ENCODE data around the gene FAM3C. TPM values are rescaled to one million over a fixed set of nuclear protein-coding genes. Genes with fewer than 3 reads are reported as not detected.
"Not testable (repeated sequence)": the region's sequence is repeated elsewhere in the genome, so short reads cannot be mapped to it uniquely, and the experiment has no call there.

FAM3C gene
- total RNA-seq, 5 donors from 2014 or later (not counting 1 experiment from before 2014, with no cell fraction given), result 8.8 to 21.8 (median 14.9) TPM

DNA sequence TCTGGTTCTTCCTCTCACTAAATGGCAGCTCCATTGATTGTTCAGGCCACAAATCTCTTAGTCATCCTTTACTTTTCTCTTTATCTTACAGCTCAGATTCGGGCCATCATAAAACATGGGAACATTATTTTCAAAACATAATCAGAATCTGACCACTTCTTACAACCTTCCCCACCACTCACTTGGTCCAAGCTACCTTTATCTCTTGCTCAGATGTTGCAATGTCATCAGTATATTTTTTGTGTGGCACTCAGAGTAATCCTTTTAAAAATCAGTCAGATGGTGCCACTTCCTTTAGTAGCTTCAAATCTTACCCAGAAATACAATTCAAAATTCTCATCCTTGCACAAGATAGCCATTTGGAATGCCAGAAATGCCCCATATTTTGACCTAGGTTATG is 34.5 kb upstream of the FAM3C start:
- WGBS (ENCODE audit: insufficient coverage), result 88% methylated on average over 1 of the region's 1 CpG
- Mint-ChIP-seq H3K27me3 (peaks cover 0 to 7% of the 10 kb centered on the region in 2 donors), H3K36me3 (no peaks in the 10 kb centered on the region), H3K4me1 (peaks cover 0 to 6% (median 5%) of the 10 kb centered on the region in 3 donors), H3K9me3 (no peaks in the 10 kb centered on the region), H3K4me3 (no peak overlapping the region), H3K27ac (no peak overlapping the region)
- Histone ChIP-seq H3K27me3 (replicated peaks in 1 of 2; ENCODE audit: control insufficient read depth in 2 of 2, extremely low read depth in 1 of 2, insufficient read depth in 2 of 2, low read length in 1 of 2) (no peaks in the 10 kb centered on the region), H3K36me3 (ENCODE audit: control insufficient read depth in 2 of 2, extremely low read depth in 1 of 2, insufficient read depth in 1 of 2, low read length in 1 of 2) (no peaks in the 10 kb centered on the region), H3K4me3 (ENCODE audit: control insufficient read depth in 1 of 2, extremely low read depth in 1 of 2, low read length in 1 of 2) (no peak overlapping the region), H3K4me1 (ENCODE audit: control insufficient read depth in 1 of 2, extremely low read depth in 1 of 2, insufficient read depth in 2 of 2, low read length in 2 of 2) (no peaks in the 10 kb centered on the region), H3K27ac (ENCODE audit: low read length) (no peak overlapping the region), H3K9me3 (no peaks in the 10 kb centered on the region)
- ChIA-PET POLR2A (no interaction called here), CTCF (interaction anchor here in 1 of 2 donors (0.8 to 1.0 kb wide), 2 partner anchors 9 to 59 kb away, joined by 3 read pairs; no protein-coding TSS in a partner anchor)
- ATAC-seq (replicated peaks in 1 of 4) (no peak), DNase-seq (no peak)

DNA sequence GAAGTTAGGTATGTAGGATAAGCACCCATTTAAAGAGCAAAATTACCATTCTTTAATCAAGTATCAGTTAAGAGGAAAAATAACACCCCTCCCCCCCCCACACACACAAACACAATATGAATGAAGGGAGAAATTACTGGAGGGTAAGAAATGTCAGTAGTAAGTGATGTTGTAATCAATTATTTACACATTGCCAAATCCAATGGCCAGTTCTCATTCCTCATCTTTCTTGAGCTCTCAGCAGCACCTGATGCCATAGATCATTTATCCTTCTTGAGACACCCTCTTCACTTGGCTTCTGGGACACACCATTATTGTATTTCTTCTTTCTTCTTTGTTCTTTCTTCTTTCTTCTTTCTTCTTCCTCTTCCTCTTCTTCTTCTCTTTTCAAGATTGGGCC is 33.7 kb upstream of the FAM3C start:
- Mint-ChIP-seq H3K4me3 (no peak overlapping the region), H3K4me1 (peaks cover 0 to 6% (median 5%) of the 10 kb centered on the region in 3 donors), H3K36me3 (no peaks in the 10 kb centered on the region), H3K27ac (no peak overlapping the region), H3K27me3 (peaks cover under 1 to 7% of the 10 kb centered on the region in 2 donors), H3K9me3 (no peaks in the 10 kb centered on the region)
- POLR2A ChIA-PET, result no interaction called here
- no peak overlapping the region for H3K4me3 ChIP-seq (ENCODE audit: control insufficient read depth in 1 of 2, extremely low read depth in 1 of 2, low read length in 1 of 2)
- CTCF ChIA-PET, result no interaction called here
- H3K27ac ChIP-seq (ENCODE audit: low read length), result no peak overlapping the region
- no peaks in the 10 kb centered on the region for H3K27me3 ChIP-seq (replicated peaks in 1 of 2; ENCODE audit: control insufficient read depth in 2 of 2, extremely low read depth in 1 of 2, insufficient read depth in 2 of 2, low read length in 1 of 2)
- ATAC-seq (replicated peaks in 1 of 4) (no peak), DNase-seq (no peak)
- H3K4me1 ChIP-seq (ENCODE audit: control insufficient read depth in 1 of 2, extremely low read depth in 1 of 2, insufficient read depth in 2 of 2, low read length in 2 of 2), result no peaks in the 10 kb centered on the region
- no peaks in the 10 kb centered on the region for H3K9me3 ChIP-seq
- H3K36me3 ChIP-seq (ENCODE audit: control insufficient read depth in 2 of 2, extremely low read depth in 1 of 2, insufficient read depth in 1 of 2, low read length in 1 of 2), result no peaks in the 10 kb centered on the region

DNA sequence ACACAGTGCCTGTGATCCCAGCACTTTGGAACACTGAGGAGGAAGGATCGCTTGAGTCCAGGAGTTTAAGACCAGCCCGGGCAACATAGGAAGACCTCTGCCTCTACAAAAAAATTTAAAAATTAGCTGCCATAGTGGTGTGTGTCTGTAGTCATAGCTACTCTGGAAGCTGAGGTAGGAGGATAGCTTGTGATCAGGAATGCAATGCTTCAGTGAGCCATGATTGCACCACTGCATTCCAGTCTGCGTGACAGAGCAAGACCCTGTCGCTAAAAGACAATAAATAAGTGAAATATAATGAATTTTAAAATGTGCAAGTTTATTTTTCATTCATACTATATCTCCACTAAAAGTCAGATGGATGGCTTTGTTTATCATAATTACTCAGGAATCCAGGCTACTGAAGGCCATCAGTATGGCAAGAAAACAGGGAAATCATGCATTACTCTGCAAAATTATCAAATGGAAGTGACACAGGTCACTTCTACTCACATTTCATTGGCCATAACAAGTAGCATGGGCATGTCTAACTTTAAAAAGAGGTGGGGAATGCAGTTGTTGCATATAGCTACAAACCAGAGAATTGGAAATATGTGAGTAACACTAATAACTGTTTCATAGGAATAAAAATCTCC is 32.9 kb upstream of the FAM3C start:
- DNase-seq (no peak), ATAC-seq (replicated peaks in 1 of 4) (no peak)
- no peaks in the 10 kb centered on the region for H3K27me3 ChIP-seq (replicated peaks in 1 of 2; ENCODE audit: control insufficient read depth in 2 of 2, extremely low read depth in 1 of 2, insufficient read depth in 2 of 2, low read length in 1 of 2)
- H3K9me3 ChIP-seq, result no peaks in the 10 kb centered on the region
- no peak overlapping the region for H3K4me3 ChIP-seq (ENCODE audit: control insufficient read depth in 1 of 2, extremely low read depth in 1 of 2, low read length in 1 of 2)
- WGBS (ENCODE audit: insufficient coverage), result 100% methylated on average over 1 of the region's 4 CpGs
- Mint-ChIP-seq H3K36me3 (no peaks in the 10 kb centered on the region), H3K27ac (no peak overlapping the region), H3K27me3 (peaks cover 6 to 8% of the 10 kb centered on the region in 2 donors), H3K4me1 (peaks cover 0 to 6% (median 5%) of the 10 kb centered on the region in 3 donors), H3K4me3 (no peak overlapping the region), H3K9me3 (no peaks in the 10 kb centered on the region)
- no peak overlapping the region for H3K27ac ChIP-seq (ENCODE audit: low read length)
- H3K4me1 ChIP-seq (ENCODE audit: control insufficient read depth in 1 of 2, extremely low read depth in 1 of 2, insufficient read depth in 2 of 2, low read length in 2 of 2), result no peaks in the 10 kb centered on the region
- CTCF ChIA-PET, result no interaction called here
- POLR2A ChIA-PET, result interaction anchor here in 1 of 2 donors (0.5 kb wide), 1 partner anchor 46 kb away, joined by 6 read pairs; no protein-coding TSS in a partner anchor
- no peaks in the 10 kb centered on the region for H3K36me3 ChIP-seq (ENCODE audit: control insufficient read depth in 2 of 2, extremely low read depth in 1 of 2, insufficient read depth in 1 of 2, low read length in 1 of 2)

DNA sequence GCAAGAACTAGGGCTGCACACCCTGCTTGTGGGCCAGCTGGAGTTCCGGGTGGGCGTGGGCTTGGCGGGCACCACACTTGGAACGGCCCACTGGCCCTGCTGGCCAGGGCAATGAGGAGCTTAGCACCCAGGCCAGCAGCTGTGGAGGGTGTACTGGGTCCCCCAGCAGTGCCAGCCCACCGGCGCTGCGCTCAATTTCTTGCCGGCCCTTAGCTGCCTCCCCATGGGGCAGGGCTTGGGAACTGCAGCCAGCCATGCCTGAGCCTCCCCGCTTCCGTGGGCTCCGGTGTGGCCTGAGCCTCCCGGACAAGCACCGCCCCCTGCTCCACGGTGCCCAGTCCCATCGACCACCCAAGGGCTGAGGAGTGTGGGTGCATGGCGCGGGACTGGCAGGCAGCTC is 25.6 kb upstream of the FAM3C start:
- H3K27me3 ChIP-seq (replicated peaks in 1 of 2; ENCODE audit: control insufficient read depth in 2 of 2, extremely low read depth in 1 of 2, insufficient read depth in 2 of 2, low read length in 1 of 2); ATAC-seq (replicated peaks in 1 of 4); H3K4me1 ChIP-seq (ENCODE audit: control insufficient read depth in 1 of 2, extremely low read depth in 1 of 2, insufficient read depth in 2 of 2, low read length in 2 of 2); H3K36me3 ChIP-seq (ENCODE audit: control insufficient read depth in 2 of 2, extremely low read depth in 1 of 2, insufficient read depth in 1 of 2, low read length in 1 of 2); DNase-seq; H3K4me3 Mint-ChIP-seq; H3K36me3 Mint-ChIP-seq; H3K9me3 Mint-ChIP-seq; H3K4me3 ChIP-seq (ENCODE audit: control insufficient read depth in 1 of 2, extremely low read depth in 1 of 2, low read length in 1 of 2); POLR2A ChIA-PET; H3K27ac Mint-ChIP-seq; H3K9me3 ChIP-seq; H3K27ac ChIP-seq (ENCODE audit: low read length); H3K4me1 Mint-ChIP-seq: not testable (repeated sequence)
- WGBS (ENCODE audit: insufficient coverage), result 95% methylated on average over 14 of the region's 17 CpGs
- peaks cover 6 to 11% of the 10 kb centered on the region in 2 donors for H3K27me3 Mint-ChIP-seq
- CTCF ChIA-PET, result interaction anchor here in 1 of 2 donors (0.7 kb wide), 1 partner anchor 23 kb away, joined by 3 read pairs; no protein-coding TSS in a partner anchor

DNA sequence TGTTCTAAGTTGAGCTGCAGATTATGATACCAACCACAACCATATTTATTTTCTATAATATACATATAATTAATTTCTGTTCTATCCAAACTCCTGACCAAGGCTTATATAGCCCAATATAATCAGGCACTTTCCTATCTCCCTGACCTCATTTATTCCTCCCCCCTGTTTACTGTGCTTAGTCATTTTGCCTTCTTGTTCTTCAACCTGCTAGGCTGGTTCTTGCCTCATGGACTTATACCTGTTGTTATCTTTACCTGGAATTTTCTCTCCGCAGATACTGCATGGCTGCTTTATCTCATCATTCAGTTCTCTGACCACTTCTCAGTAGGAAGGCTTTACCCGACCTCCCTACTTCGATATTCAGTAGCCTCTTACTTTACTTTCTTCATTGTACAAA is 24.9 kb upstream of the FAM3C start:
- no peak overlapping the region for H3K4me3 ChIP-seq (ENCODE audit: control insufficient read depth in 1 of 2, extremely low read depth in 1 of 2, low read length in 1 of 2)
- no peak for ATAC-seq (replicated peaks in 1 of 4)
- 0% methylated on average over 1 of the region's 3 CpGs for WGBS (ENCODE audit: insufficient coverage)

DNA sequence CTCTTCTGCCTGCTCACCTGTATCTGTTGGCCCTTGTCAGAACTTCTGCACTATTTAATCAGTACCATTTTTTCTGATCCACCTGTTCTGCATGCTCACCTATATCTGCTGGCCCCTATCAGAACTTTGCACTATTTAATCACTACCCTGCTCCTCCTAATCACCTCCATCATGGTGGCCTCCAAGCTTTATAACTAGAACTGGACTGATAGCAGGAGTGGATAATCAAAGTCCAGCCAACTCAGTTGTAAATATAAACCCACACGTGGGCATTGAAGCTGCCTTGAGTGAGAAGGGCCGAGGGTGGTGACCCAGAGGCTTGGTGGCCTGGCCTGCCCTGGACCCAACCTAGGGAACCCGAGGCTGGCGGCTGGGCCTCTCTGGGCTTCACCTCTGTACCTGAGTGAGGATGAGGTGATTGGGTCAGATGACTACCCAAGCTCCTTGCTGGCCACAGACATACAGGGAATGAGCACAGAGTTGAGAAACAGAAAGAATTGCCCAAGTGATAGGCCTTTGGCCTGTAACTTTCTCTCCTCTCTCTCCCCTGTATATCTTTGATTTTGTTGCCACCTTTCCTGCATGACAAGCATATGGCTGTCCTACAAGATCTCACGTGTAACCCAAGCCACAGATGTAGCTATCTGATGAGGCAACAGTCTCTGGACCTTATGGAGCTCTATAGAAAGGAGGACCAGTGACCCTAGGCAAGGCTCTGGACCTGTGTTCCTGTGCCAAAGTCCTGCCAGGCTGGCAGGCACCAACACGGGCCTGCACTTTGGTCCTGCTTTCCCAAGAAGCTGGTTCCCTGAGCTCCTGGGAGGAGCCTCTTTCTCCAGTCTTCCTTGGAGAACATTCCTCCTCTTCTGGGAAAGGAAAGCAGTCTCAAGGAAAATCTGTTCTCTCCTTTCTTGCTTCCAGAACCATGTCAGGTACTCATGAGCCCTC is 23.4 kb upstream of the FAM3C start:
- DNase-seq, result no peak

More for the DNA sequence above, 24.9 kb upstream of the FAM3C start:
- no peak overlapping the region for H3K27ac ChIP-seq (ENCODE audit: low read length)
- no peaks in the 10 kb centered on the region for H3K36me3 ChIP-seq (ENCODE audit: control insufficient read depth in 2 of 2, extremely low read depth in 1 of 2, insufficient read depth in 1 of 2, low read length in 1 of 2)
- H3K4me1 ChIP-seq (ENCODE audit: control insufficient read depth in 1 of 2, extremely low read depth in 1 of 2, insufficient read depth in 2 of 2, low read length in 2 of 2), result no peaks in the 10 kb centered on the region
- ChIA-PET CTCF (no interaction called here), POLR2A (no interaction called here)
- H3K4me3 Mint-ChIP-seq, result no peak overlapping the region
- no peaks in the 10 kb centered on the region for H3K27me3 ChIP-seq (replicated peaks in 1 of 2; ENCODE audit: control insufficient read depth in 2 of 2, extremely low read depth in 1 of 2, insufficient read depth in 2 of 2, low read length in 1 of 2)
- no peak overlapping the region for H3K27ac Mint-ChIP-seq
- H3K4me1 Mint-ChIP-seq, result no peaks in the 10 kb centered on the region
- no peaks in the 10 kb centered on the region for H3K36me3 Mint-ChIP-seq
- no peaks in the 10 kb centered on the region for H3K9me3 Mint-ChIP-seq
- H3K9me3 ChIP-seq, result no peaks in the 10 kb centered on the region
- H3K27me3 Mint-ChIP-seq, result peaks cover 5 to 6% of the 10 kb centered on the region in 2 donors
- no peak for DNase-seq

More for the DNA sequence above, 23.4 kb upstream of the FAM3C start:
- H3K4me3 Mint-ChIP-seq, result no peak overlapping the region
- Histone ChIP-seq H3K27me3 (replicated peaks in 1 of 2; ENCODE audit: control insufficient read depth in 2 of 2, extremely low read depth in 1 of 2, insufficient read depth in 2 of 2, low read length in 1 of 2) (no peaks in the 10 kb centered on the region), H3K4me1 (ENCODE audit: control insufficient read depth in 1 of 2, extremely low read depth in 1 of 2, insufficient read depth in 2 of 2, low read length in 2 of 2) (no peaks in the 10 kb centered on the region), H3K36me3 (ENCODE audit: control insufficient read depth in 2 of 2, extremely low read depth in 1 of 2, insufficient read depth in 1 of 2, low read length in 1 of 2) (no peaks in the 10 kb centered on the region), H3K27ac (ENCODE audit: low read length) (no peak overlapping the region), H3K9me3 (no peaks in the 10 kb centered on the region), H3K4me3 (ENCODE audit: control insufficient read depth in 1 of 2, extremely low read depth in 1 of 2, low read length in 1 of 2) (no peak overlapping the region)
- 97% methylated on average over 5 of the region's 6 CpGs for WGBS (ENCODE audit: insufficient coverage)
- ATAC-seq (replicated peaks in 1 of 4), result no peak
- POLR2A ChIA-PET, result no interaction called here
- no peaks in the 10 kb centered on the region for H3K4me1 Mint-ChIP-seq
- H3K9me3 Mint-ChIP-seq, result no peaks in the 10 kb centered on the region
- no peak overlapping the region for H3K27ac Mint-ChIP-seq
- no peaks in the 10 kb centered on the region for H3K36me3 Mint-ChIP-seq
- peaks cover 2 to 4% of the 10 kb centered on the region in 2 donors for H3K27me3 Mint-ChIP-seq
- CTCF ChIA-PET, result no interaction called here

Data from T-cell (primary cell).